SKM-1 treated with dmso at 0.1 percent for 144 hours (cell line): ENCODE results near the gene PATE1.
"Not testable (repeated sequence)": the region's sequence is repeated elsewhere in the genome, so short reads cannot be mapped to it uniquely, and the experiment has no call there.

Experiments
- DNase-seq: peaks from one replicate; lab custom pipeline; 2025; ENCODE audit not compliant: unreplicated experiment; lab: John Stamatoyannopoulos, UW

Gene PATE1

DNA sequence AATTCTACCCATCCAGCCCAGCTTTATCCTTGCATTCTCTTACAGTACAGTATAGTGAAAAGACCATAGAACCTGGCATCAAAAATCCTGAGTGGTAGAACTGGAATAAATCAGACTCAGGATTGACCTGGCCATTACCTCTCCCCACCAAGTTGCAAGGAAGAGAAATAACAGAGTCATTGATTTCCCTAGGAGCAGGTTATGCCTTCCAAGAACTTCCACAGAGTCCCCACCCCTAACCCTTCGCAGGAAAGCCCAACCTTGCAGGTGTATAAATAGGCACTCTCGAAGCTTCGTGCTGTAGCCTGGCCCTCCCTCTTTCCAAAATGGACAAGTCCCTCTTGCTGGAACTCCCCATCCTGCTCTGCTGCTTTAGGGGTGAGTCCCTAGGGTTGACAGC lies at the start of gene PATE1:
Gene PATE1, plus strand, starts transcription at position 301 of the 400 bp plus-strand sequence. Its CDS starts 26 bp downstream, at position 327.
- no peak for DNase-seq

DNA sequence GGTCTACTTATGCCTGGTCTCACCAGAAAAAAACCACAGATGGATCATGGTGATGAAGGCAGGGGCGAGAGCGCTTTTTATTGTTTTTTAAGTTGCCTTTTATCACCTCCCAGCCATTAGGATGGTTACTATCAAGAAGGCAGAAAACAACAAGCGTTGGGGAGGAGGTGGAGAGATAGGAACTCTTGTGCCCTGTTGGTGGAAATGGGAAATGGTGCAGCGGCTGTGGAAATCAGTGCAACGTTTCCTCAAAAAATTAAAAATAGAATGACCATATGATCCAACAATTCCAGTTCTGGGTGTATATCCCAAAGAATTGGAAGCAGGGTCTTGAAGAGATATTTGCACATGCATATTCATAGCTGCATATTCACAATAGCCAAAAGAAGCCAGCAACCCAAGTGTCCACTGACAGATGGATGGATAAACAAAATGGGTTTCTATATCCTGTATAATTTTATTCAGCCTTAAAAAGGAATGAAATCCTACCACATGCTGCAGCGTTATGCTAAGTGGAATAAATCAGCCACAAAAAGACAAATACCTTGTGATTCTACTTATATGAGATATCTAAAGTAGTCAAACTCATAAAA lies 45.0 kb upstream of the PATE1 start:
- DNase-seq, result no peak

DNA sequence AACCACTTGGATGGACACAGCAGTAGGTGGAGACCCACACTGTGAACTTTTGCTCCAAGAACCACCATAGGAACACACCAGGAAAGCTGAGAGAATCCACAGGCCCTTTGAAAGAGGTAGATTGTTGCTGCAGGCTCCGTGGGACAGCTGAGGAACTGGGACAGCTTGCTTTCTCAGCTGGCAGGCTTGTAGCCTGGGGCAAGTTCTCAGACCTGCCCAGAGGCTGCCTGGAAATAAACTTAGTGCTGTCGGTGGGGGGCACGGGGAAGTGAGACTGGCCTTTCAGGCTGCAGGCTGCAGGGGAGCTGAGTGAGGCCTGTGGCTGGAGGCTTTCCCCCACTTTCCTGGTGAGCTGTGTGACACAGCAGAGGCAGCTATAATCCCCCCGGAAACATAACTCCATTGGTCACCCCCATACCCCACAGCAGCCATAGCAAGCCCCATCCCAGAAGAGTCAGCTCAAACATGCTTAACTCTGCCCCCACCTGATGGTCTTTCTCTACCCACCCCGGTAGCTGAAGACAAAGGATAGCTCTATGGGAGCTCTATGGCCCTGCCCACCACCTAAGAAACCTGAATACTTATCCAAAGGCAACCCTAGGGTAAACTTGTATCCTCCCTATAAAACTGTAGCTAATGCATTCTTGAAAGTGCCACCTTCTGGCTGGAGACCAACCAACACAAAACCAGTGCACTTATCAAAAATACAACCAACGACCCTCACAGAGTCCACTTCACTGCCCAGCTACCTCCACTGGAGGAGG lies 44.0 kb upstream of the PATE1 start:
- no peak for DNase-seq

- not testable (repeated sequence) for DNase-seq
Measured at GRCh38 chr11:125704686-125705085, 41.4 kb upstream of the PATE1 start.

GRCh38 chr11:125720781-125721180 lies 25.3 kb upstream of the PATE1 start:
- DNase-seq, result no peak

GRCh38 chr11:125724125-125724524 lies 22.0 kb upstream of the PATE1 start:
- DNase-seq, result no peak

DNA sequence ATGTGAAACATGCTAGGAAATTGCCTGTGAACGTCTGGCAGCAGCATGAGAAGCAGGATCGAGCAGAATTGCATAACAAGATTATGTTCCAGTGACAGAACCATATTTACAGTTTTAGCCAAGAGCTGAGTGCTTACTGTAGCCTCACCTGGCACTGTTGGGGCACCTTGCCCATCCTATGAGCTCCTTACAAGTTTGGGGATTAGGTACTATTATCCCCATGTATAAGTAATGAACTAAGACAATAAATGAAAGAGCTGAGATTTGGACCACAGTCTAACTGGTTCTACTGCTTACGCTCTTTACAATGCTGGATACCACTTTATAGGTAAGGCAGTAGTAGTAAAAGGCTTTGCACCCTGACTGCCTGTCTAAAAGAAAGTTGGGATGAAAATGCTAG lies 17.1 kb upstream of the PATE1 start:
- DNase-seq, result no peak

DNA sequence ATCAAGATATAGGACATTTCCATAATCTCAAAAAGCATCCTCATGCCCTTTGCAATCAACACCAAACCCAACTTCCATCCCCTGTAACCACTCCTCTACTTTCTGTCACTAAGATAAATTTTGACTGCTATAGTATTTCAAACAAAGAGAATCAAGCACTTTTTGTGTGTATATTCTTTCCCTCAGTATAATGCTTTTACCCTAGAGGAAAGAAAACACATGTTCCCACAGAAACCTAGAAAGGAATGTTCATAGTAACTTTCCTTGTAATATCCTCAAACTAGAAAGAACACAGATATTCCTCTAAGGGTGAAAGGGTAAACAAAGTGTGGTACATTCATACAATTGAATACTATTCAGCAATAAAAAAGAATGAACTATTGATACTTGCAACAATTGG lies 5.5 kb upstream of the PATE1 start:
- DNase-seq, result no peak

DNA sequence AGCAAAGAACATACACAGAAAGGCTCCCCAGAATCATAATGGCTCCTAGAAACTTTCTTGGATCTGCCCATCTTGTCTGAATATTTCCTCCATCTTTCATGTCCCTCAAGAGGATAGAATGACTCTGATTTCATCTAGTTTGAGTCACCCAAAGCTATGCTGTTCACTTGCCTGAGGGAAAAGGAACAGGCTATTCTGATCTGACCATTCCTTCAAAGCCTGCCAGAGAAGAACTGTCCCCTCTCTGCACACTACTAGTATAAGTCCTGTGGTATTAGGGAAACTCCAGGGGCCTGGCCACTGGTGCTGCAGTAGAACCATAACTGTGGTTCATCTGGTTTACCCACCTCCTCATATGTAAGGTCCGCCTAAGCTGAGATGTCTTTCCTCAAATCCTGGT lies 2.4 kb upstream of the PATE1 start:
- DNase-seq, result no peak

- no peak for DNase-seq
Measured at GRCh38 chr11:125750629-125751028, 4.5 kb downstream of the PATE1 start.

DNA sequence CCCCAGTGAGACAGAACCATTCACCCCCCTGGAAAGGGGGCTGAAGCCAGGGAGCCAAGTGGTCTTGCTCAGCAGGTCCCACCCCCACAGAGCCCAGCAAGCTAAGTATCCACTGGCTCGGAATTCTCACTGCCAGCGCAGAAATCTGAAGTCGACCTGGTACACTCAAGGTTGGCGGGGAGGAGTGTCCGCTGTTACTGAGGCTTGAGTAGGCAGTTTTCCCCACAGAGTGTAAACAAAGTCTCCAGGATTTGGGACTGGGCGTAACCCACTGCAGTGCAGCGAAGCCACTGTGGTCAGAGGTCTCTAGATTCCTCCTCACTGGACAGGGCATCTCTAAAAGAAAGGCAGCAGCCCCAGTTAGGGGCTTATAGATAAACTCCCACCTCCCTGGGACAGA lies 10.0 kb downstream of the PATE1 start:
- DNase-seq, result no peak

GRCh38 chr11:125762445-125762844 lies 16.4 kb downstream of the PATE1 start:
- no peak for DNase-seq

DNA sequence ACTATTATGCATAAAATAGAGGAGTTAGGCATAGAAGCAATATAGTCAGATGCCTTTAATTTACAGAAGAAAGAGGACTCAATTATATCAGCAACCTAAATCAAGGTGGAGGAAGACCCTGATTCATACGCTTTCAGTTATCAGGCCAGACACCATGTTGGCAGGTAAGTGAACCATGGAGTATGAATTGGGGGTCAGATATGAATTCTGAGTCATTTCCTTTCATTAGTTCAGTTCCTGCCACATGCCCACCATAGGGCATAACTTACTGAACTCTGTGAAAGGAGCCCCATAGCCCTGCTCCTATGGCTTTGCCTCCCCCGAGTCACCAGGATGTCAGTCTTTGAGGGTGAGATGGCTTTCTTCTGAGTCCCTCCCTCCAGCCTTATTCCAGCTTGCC lies 17.4 kb downstream of the PATE1 start:
- no peak for DNase-seq

- no peak for DNase-seq
Measured at GRCh38 chr11:125766251-125766650, 20.2 kb downstream of the PATE1 start.

GRCh38 chr11:125768336-125769046 lies 22.4 kb downstream of the PATE1 start:
- DNase-seq, result no peak

DNA sequence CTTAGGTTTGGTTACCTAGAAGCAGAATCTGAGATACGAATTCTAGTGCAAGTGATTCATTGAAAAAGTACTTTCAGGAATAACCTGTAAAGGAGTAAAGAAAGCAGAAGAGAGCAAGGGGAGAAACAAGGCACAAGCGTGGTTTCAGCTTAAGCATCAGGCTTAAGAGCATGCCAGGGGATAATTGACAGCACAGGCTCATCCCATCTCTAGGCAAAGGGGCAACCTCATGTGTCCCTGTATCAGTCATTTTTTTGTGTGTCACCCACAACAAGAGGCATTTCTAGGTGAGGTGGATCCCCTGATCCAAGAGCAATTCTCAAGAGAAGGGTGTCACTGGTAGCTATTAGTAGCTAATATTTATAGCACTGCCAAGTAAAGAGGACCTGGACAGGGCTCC lies 24.5 kb downstream of the PATE1 start:
- no peak for DNase-seq

GRCh38 chr11:125772834-125773505 lies 26.9 kb downstream of the PATE1 start:
- no peak for DNase-seq

GRCh38 chr11:125773516-125773915 lies 27.4 kb downstream of the PATE1 start:
- DNase-seq, result no peak

- no peak for DNase-seq
Measured at GRCh38 chr11:125777309-125777708, 31.2 kb downstream of the PATE1 start.

- no peak for DNase-seq
Measured at GRCh38 chr11:125778728-125779127, 32.6 kb downstream of the PATE1 start, which contains the start of gene PATE2. TSS of gene PATE2 (minus strand) at chr11:125778828. CDS start at chr11:125778773, 55 bp downstream.

- no peak for DNase-seq
Measured at GRCh38 chr11:125784678-125785077, 38.6 kb downstream of the PATE1 start.
